ENCODE data around the gene SIRT2.
A peak's percentile ranks its signal among the peaks of the same experiment; 100 is the strongest.

Gene SIRT2

DNA sequence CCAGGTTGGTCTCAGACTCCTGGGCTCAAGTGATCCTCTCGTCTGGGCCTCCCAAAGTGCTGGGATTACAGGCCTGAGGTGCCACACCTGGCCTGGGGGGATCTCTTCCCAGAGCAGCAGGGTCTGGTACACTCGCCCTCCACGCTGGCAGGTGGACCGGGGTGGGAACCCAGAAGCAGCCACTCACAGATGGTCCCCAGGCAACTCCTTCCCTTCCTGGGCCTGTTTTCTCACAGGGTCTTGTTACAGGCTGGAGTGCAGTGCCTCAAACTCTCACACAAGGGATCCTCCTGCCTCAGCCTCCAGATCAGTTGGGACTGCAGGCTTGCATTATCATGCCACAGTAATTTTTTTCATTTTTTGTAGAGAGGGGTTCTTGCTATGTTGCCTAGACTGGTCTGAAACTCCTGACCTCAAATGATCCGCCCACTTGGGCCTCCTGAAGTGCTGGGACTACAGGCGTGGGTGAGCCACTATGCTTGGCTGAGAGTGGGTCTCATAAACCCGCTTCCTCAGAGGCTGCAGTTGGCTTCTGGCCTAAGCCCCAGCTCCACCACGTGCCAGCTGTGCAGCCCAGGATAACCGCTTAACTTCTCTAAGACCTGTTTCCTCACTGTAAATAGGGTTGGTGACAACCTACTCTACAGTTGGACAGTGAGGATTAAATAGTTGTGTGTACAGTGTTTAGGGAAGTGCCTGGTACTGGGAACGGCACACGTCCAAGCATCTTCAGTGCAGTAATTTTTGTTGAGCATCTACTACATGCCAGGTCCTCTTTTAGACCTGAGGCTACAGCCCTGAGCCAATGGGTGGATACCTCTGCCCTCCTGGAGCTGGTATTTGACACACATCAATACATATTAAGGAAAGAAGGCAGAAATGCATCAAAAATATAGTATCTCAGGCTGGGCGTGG lies 13.4 kb upstream of the SIRT2 start (continued):
- TF ChIP-seq, protein P1, sequence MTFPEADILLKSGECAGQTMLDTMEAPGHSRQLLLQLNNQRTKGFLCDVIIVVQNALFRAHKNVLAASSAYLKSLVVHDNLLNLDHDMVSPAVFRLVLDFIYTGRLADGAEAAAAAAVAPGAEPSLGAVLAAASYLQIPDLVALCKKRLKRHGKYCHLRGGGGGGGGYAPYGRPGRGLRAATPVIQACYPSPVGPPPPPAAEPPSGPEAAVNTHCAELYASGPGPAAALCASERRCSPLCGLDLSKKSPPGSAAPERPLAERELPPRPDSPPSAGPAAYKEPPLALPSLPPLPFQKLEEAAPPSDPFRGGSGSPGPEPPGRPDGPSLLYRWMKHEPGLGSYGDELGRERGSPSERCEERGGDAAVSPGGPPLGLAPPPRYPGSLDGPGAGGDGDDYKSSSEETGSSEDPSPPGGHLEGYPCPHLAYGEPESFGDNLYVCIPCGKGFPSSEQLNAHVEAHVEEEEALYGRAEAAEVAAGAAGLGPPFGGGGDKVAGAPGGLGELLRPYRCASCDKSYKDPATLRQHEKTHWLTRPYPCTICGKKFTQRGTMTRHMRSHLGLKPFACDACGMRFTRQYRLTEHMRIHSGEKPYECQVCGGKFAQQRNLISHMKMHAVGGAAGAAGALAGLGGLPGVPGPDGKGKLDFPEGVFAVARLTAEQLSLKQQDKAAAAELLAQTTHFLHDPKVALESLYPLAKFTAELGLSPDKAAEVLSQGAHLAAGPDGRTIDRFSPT (tag by site-specific recombination; IDR thresholded peaks at IDR 0.05) = no peak
- no peak for TF ChIP-seq ZNF585B (tag by site-specific recombination; IDR thresholded peaks at IDR 0.05)

DNA sequence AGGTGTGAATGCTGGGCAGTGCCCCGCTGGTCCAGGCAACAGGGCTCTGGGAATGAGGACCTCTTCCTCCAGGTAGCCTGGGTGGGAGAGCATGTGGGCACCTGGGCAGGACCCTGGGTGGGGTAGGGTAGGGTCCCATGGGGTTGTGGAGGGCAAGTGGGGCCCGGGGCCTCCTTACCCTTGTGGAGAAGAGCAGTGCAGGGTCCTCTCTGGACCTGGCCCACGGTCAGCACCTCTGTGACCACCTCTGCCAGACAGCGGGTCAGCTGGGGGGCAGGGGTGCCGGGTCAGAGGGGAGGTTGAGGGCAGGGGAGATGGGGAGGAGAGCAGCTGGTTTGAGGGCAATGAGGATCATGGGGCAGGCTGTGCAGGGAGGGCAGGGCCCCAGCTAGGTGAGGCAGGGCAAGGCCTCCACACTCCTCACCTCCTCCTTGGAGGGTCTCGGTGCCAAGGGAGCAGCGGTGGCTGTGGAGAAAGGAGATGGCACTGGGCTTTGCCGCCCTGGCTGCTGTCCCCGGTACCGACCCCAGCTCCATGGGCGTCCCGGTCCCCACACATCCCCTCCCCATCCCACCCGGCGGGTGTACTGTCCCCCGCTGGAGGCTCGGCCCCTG lies 12.1 kb upstream of the SIRT2 start:
- no peak overlapping the region for H3K4me3 ChIP-seq (ENCODE audit: low read depth, low read length)
- no peaks in the 10 kb centered on the region for H3K9me3 ChIP-seq (ENCODE audit: control insufficient read depth, insufficient read depth, low read depth, low read length)
- 0 out of 2 replicates have a peak overlapping the region, but pooled peaks have one; percentile 9 for H3K27ac ChIP-seq (ENCODE audit: extremely low read depth, low read depth, low read length)
- H3K36me3 ChIP-seq (ENCODE audit: control insufficient read depth in 2 of 2, insufficient read depth in 1 of 2, low read length in 2 of 2) = peaks cover 20 to 37% of the 10 kb centered on the region in 2 experiments
- ChIA-PET POLR2A (interaction anchor here (0.6 to 1.2 kb wide), 3 partner anchors 11 to 379 kb away, joined by 3 to 11 read pairs (median 4); partner anchors contain the start of genes NFKBIB and SIRT2), CTCF (interaction anchor here (1.5 kb wide), 1 partner anchor 19 kb away, joined by 7 read pairs; the partner anchor contains the start of genes MRPS12 and SARS2)
- TF ChIP-seq REST (tag by site-specific recombination; IDR thresholded peaks at IDR 0.05) (peak; percentile 86), ZSCAN18 (tag by site-specific recombination; IDR thresholded peaks at IDR 0.05) (no peak), ZNF132 (tag by site-specific recombination; IDR thresholded peaks at IDR 0.05; ENCODE audit: borderline replicate concordance) (no peak), GLIS2 (tag by site-specific recombination; IDR thresholded peaks at IDR 0.05) (0 out of 2 replicates have a peak, but pooled peaks have one; percentile 15), ZNF660 (tag by site-specific recombination; IDR thresholded peaks at IDR 0.05) (no peak), ZNF558 (tag by site-specific recombination; IDR thresholded peaks at IDR 0.05) (no peak), ZNF518A (tag by site-specific recombination; conservative IDR thresholded peaks at IDR 0.05; ENCODE audit: low read depth) (no peak), ZBTB48 (tag by site-specific recombination; IDR thresholded peaks at IDR 0.05) (0 out of 2 replicates have a peak, but pooled peaks have one; percentile 27)
- TF ChIP-seq, protein P1 (tag by site-specific recombination; IDR thresholded peaks at IDR 0.05) = 0 out of 2 replicates have a peak, but pooled peaks have one; percentile 16
- TF ChIP-seq, protein P2, sequence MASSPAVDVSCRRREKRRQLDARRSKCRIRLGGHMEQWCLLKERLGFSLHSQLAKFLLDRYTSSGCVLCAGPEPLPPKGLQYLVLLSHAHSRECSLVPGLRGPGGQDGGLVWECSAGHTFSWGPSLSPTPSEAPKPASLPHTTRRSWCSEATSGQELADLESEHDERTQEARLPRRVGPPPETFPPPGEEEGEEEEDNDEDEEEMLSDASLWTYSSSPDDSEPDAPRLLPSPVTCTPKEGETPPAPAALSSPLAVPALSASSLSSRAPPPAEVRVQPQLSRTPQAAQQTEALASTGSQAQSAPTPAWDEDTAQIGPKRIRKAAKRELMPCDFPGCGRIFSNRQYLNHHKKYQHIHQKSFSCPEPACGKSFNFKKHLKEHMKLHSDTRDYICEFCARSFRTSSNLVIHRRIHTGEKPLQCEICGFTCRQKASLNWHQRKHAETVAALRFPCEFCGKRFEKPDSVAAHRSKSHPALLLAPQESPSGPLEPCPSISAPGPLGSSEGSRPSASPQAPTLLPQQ (tag by site-specific recombination; IDR thresholded peaks at IDR 0.05) = no peak
- no peaks in the 10 kb centered on the region for H3K4me1 ChIP-seq (ENCODE audit: control insufficient read depth, insufficient read depth, low read length)
